HG02943 (cell line): Measurements from ENCODE around the gene AFG3L2.
"Not testable (repeated sequence)": the region's sequence is repeated elsewhere in the genome, so short reads cannot be mapped to it uniquely, and the experiment has no call there.

Experiments
- ATAC-seq: cut with Tn5 transposase; IDR thresholded peaks from one replicate; pipeline ENCODE4 v1.9.1; 2021; ENCODE audit warnings: mild to moderate bottlenecking, low read depth, moderate library complexity; ENCODE audit not compliant: unreplicated experiment

The AFG3L2 gene

GRCh38 chr18:12397793-12398192, 20.8 kb upstream of the AFG3L2 start:
- ATAC-seq = no peak

GRCh38 chr18:12397254-12397653, 20.2 kb upstream of the AFG3L2 start:
- ATAC-seq = no peak

GRCh38 chr18:12394428-12394827, 17.4 kb upstream of the AFG3L2 start:
- ATAC-seq = no peak

GRCh38 chr18:12393998-12394397, 17.0 kb upstream of the AFG3L2 start:
- ATAC-seq = no peak

GRCh38 chr18:12393510-12393909, 16.5 kb upstream of the AFG3L2 start:
- no peak for ATAC-seq

GRCh38 chr18:12391487-12392165, 14.6 kb upstream of the AFG3L2 start:
- no peak for ATAC-seq

GRCh38 chr18:12388442-12388841, 11.4 kb upstream of the AFG3L2 start:
- ATAC-seq = no peak

GRCh38 chr18:12384261-12384660, 7.2 kb upstream of the AFG3L2 start:
- no peak for ATAC-seq

- ATAC-seq = not testable (repeated sequence)
These were observed 6.7 kb upstream of the AFG3L2 start for GRCh38 chr18:12383759-12384158.

- not testable (repeated sequence) for ATAC-seq
These were observed 5.3 kb upstream of the AFG3L2 start for GRCh38 chr18:12382221-12382814.

- ATAC-seq = not testable (repeated sequence)
These were observed 1.2 kb upstream of the AFG3L2 start for GRCh38 chr18:12378198-12378558.

- ATAC-seq = no peak
These were observed 650 bp upstream of the AFG3L2 start for GRCh38 chr18:12377556-12378197.

- ATAC-seq = no peak
These were observed 833 bp downstream of the AFG3L2 start for GRCh38 chr18:12376034-12376753.

GRCh38 chr18:12374401-12374800, 2.6 kb downstream of the AFG3L2 start:
- no peak for ATAC-seq

- no peak for ATAC-seq
These were observed 3.3 kb downstream of the AFG3L2 start for GRCh38 chr18:12373771-12374116.

GRCh38 chr18:12373116-12373770, 3.8 kb downstream of the AFG3L2 start:
- no peak for ATAC-seq

- ATAC-seq = no peak
These were observed 4.6 kb downstream of the AFG3L2 start for GRCh38 chr18:12372406-12372805.

GRCh38 chr18:12371590-12371989, 5.4 kb downstream of the AFG3L2 start:
- no peak for ATAC-seq

- no peak for ATAC-seq
These were observed 7.8 kb downstream of the AFG3L2 start for GRCh38 chr18:12369211-12369610.

GRCh38 chr18:12366784-12367183, 10.2 kb downstream of the AFG3L2 start:
- ATAC-seq = no peak

GRCh38 chr18:12366379-12366778, 10.6 kb downstream of the AFG3L2 start:
- no peak for ATAC-seq
